Measurements from ENCODE around the gene HSDL1. TPM values are rescaled to one million over a fixed set of nuclear protein-coding genes. Genes with fewer than 3 reads are reported as not detected.
"Not testable (repeated sequence)": the region's sequence is repeated elsewhere in the genome, so short reads cannot be mapped to it uniquely, and the experiment has no call there.

The HSDL1 gene
- total RNA-seq, 1 experiment from 2014 or later: 17.1 TPM

DNA sequence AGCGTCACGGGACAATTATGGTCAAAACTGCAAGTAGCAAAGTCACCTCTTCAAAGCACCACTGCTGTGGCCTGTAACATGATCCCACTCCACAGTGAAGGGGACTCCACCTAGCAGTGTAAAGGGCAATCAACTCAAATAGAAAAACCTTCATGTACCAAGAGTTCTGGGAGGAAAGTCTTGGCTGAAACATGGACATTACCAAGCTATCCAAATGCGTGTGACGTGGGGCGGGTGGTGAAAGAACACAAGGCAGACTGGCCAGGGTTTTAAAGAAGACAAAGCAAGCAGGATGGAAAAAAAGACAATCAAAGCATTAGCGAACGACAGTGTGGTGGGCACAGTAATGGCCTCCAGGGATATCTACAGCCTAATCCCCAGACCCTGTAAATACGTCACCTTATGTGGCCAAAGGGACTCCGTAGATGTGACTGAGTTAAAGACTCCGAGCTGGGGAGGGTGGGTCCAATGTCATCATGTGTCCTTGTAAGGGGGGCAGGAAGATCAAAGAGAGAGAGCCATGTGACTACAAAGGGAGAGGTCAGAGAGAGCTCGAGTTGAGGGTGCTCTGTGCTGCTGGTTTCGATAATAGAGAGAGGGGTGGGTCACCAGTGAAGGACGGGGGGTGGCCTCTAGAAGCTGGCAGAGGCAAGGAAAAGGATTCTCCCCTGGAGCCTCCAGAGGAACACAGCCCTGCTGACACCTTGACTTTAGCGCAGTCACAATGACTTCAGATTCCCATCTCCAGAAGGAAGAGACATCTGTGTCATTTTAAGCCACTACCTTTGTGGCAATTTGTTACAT lies 6.0 kb downstream of the HSDL1 start:
- peak; percentile 74 for DNase-seq (ENCODE audit: low read depth)

- DNase-seq (ENCODE audit: low read depth): no peak
Observed at GRCh38 chr16:84138500-84138823, 6.5 kb downstream of the HSDL1 start.

- no peak for DNase-seq (ENCODE audit: low read depth)
Observed at GRCh38 chr16:84137769-84138357, 7.1 kb downstream of the HSDL1 start.

DNA sequence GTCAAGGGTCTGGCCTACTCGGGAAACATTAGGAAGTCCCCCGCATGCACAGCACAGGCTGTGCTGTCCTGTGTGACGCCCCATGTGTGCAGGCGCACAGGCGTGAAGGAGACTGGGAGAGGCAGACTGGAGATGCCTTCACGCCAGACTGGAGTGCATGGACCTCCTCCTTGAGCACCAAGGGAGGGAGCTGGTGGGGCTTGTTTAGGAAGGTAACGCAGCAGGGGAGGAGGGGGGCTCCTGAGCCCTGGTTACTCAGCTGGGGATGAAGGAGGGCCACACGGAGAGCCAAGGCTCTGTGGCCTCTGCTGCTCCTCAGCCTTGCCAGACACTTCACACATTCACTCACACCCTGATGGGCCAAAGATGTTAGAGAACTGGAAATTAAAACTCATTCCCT lies 7.7 kb downstream of the HSDL1 start:
- no peak for DNase-seq (ENCODE audit: low read depth)

- DNase-seq (ENCODE audit: low read depth): no peak
Observed at GRCh38 chr16:84136331-84137125, 8.4 kb downstream of the HSDL1 start.

DNA sequence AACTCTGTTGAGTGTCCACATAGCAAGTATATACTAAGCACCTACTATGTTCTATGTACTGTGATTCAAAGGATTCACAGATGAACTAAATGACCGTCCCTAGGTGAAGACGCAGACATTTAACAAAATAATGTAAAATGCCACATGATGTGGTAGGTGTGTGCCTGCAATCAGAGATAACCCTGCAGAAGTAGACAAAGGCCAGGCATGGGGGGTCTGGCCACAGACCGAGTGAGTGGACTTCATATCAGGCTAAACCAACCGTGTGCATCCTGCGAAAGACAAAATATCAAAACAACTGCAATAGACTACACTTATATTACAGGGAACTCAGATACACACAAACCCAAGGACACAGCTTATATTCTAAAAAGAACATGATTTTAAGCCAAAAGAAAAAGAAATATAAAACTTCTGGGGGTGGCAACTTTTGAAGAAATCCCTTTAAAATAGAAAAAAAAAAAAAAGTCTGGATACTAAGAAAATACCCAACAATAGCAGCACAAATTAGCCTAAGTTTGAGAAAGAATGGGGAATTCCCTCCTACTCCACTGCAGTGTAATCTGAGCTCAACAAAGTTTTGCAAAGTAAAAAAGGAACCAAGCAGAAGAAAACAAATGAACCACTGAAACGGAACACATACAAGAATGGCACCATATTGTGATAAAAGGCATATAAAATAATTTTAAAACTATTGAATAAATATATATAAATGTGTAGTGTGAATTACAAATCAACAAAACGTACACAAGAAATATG lies 12.3 kb downstream of the HSDL1 start:
- no peak for DNase-seq (ENCODE audit: low read depth)

DNA sequence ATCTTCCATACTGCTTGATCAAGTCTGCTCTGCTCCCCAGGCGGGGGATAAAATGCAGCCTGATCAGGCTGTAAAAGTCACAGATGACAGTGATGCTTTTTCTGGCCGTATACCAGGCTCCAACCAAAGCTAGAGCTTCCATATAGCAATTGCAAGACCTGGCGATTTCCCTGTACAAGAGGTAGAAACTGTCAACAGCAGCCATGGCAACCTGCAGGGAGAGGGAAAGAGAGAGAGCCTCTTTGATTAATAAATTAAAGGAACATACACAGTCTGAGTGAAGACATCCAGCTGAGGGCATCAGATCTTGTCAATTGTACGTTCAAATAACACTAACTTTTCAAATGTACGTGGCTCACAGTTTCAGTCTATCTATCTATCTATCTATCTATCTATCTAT lies 13.9 kb downstream of the HSDL1 start:
- no peak for DNase-seq (ENCODE audit: low read depth)

DNA sequence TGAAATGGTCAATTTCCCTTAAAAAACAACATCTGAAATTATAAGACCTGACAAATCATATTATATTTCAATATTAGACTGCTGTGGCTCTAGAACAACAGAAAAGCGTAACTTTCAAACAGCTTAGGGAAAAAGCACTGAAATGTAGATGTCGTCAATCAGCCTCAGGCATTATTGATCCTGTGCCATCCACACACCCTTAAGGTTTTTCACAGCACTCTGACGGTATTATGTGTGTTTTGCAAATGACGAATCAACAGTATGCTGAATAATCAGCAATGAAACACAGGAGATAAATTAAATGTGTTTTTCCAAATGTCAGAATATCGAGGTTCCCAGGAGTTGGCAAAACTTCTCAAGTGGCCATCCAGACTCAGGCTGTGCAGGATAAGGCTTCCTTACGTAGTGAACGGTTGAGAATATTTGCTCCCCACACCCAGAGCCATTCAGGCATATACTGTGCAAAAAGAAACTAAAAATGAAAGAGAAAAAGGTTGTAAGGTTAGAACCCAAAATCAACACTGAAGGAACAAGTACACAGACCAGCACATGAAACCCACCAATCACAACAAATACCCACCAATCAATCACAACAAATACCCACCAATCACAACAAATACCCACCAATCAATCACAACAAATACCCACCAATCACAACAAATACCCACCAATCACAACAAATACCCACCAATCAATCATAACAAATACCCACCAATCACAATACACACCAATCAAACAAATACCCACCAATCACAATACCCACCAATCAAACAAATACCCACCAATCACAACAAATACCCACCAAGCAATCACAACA lies 20.5 kb downstream of the HSDL1 start:
- no peak for DNase-seq (ENCODE audit: low read depth)

DNA sequence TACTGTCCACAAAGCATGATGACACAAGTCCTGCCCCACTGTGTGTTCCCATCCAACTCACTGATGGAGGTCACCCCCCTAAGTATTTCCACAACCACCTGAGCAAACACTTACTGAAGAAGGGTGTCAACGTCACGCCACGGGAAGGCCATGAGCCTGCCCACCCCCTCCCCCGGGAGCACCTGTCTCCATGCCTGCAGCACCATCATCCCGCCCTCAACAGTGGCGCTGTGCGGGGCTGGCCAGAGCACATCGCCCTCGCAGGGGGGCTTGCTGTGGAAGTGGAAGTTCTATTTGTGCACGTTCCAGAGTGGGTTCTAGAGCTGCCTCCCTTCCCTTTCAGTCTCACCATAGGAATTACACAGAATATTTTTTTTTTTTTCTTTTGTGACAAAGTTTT lies 24.0 kb downstream of the HSDL1 start:
- no peak for DNase-seq (ENCODE audit: low read depth)

- DNase-seq (ENCODE audit: low read depth): no peak
Observed at GRCh38 chr16:84120023-84120422, 25.0 kb downstream of the HSDL1 start.

GRCh38 chr16:84119368-84119767 lies 25.6 kb downstream of the HSDL1 start:
- no peak for DNase-seq (ENCODE audit: low read depth)

DNA sequence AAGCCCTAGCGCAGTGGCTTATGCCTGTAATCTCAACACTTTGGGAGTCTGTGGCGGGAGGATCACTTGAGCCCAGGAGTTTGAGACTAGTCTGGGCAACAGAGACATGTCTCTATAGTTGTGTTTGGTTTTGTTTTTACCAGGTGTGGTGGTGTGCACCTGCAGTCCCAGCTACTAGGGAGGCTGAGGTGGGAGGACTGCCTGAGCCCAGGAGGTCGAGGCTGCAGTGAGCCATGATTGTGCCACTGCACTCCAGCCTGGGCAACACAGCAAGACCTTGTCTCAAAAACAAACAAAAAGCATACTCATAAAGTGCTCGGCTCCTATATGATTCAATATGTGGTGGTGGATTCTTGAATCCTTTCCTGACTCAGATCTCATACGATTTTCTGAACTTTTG lies 26.7 kb downstream of the HSDL1 start:
- DNase-seq (ENCODE audit: low read depth): not testable (repeated sequence)

GRCh38 chr16:84117494-84117843 lies 27.5 kb downstream of the HSDL1 start:
- no peak for DNase-seq (ENCODE audit: low read depth)

DNA sequence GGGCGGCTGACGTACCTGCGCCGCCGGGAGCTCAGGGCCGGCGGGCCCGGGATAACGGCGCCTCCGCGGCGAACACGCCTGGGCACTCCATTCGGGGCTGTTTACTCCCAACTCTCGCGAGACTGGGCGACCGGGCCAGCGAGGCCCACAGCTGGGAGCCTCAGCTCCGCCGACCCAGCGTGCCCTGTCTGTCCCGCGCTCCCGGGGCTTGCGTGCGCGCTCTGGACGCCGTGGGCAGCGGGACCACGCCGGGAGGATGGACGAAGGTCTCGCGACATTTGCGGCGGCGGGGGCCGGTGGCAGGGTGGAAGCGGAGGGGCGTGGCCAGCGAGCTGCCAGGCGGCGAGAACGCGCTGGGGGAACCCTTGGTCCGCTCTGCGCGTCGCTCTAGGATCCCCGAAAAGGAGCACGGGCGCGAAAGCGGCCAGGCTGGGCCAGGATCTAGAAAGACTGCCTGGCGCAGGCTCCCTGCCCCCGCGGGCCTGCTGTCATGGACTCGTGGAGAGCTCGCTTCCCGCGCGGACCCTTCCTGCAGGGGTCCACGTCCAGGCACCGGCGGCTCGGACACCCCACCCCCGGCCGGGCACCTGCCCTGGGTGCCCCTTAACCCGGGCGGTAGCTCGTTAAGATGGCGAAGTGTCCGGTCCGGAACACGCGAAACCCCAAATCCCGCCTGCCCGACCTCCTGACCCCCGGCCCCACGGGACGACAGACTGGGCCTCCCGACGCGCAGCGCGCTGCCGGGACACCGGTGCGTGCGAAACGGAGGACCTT lies 28.1 kb downstream of the HSDL1 start, which contains the start of gene MBTPS1:
TSS of gene MBTPS1 (minus strand) at position 223 of the 774 bp plus-strand sequence. CDS start 15,159 bp downstream, outside the sequence.
- peak; percentile 99 for DNase-seq (ENCODE audit: low read depth)

DNA sequence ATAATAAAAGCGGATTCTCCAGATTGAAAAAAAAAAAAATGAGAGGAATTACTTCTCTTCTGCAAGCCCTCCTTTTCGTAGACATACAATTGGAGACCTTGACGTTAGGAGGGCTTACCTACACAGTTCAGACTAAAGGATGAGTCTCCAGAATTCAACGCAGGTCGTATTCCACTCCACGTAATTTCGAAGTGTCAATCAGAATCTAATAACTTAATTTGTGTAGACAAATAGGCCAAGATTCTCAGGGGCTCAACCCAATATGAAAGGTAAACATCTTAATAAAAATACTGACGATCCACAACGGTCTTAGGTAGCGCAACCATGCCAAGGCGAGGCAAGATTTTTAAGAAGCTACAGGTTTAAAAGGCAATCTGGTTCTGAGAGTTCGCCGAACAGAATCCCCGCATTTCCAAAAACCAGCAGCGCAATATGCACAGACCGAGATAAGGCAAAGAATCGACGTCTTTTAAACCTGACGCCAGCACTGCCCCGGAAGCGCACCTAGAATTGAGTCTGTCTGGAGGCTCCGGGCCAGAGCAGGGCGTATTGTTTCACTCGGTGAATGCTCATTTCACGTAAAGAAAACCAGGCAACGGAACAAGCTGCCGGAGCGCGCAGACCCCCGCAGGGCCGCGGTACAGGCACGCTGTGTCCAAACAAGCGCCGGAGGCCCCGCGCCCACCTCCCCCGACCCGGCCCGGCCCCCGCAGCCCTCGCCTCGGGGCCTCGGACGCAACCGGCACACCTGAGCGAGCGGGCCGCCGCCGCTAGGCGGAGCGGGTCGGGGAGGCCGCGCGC lies 28.9 kb downstream of the HSDL1 start:
- peak; percentile 32 for DNase-seq (ENCODE audit: low read depth)

GRCh38 chr16:84111949-84112348 lies 33.0 kb downstream of the HSDL1 start:
- not testable (repeated sequence) for DNase-seq (ENCODE audit: low read depth)

- DNase-seq (ENCODE audit: low read depth): no peak
Observed at GRCh38 chr16:84111525-84111924, 33.5 kb downstream of the HSDL1 start.

GRCh38 chr16:84110527-84110926 lies 34.5 kb downstream of the HSDL1 start:
- DNase-seq (ENCODE audit: low read depth): no peak

GRCh38 chr16:84109598-84110335 lies 35.2 kb downstream of the HSDL1 start:
- no peak for DNase-seq (ENCODE audit: low read depth)
